H1 (cell line): ENCODE data around the gene MGME1. TPM values are rescaled to one million over a fixed set of nuclear protein-coding genes. Genes with fewer than 3 reads are reported as not detected.

ENCODE experiments used
- ASH2L ChIP-seq: fragments of 200-600, 300-600 bp; sonication (generic); IDR thresholded peaks from one replicate; pipeline ENCODE4 v1.7.1; 2017; ENCODE audit warnings: low read length
- GABPA ChIP-seq: IDR thresholded peaks from 2 replicates; pipeline ENCODE4 v1.6.1; 2011; ENCODE audit warnings: mild to moderate bottlenecking, low read length, moderate library complexity, borderline replicate concordance; ENCODE audit not compliant: insufficient read depth
- KDM4A ChIP-seq: IDR thresholded peaks from one replicate; pipeline ENCODE4 v1.7.1; 2012; ENCODE audit warnings: low read depth, mild to moderate bottlenecking, moderate library complexity, low read length, inconsistent platforms; ENCODE audit not compliant: severe bottlenecking
- MAFK ChIP-seq: IDR thresholded peaks from 2 replicates; pipeline ENCODE4 v1.6.1; 2012; ENCODE audit warnings: low read depth, mild to moderate bottlenecking, improper control_type of control experiment, low read length
- NRF1 ChIP-seq: IDR thresholded peaks from 2 replicates; pipeline ENCODE4 v1.6.1; 2011; ENCODE audit warnings: mild to moderate bottlenecking, low read depth, low read length, improper control_type of control experiment
- POLR2A ChIP-seq, 2 experiments: IDR thresholded peaks; 1 replicate in 1 of 2; 2 replicates in 1 of 2; pipeline ENCODE4 v1.6.1; 2011; ENCODE audit warnings: low read depth in 2 of 2, low read length in 2 of 2, mild to moderate bottlenecking in 2 of 2; ENCODE audit errors: control extremely low read depth in 1 of 2
- RNF2 ChIP-seq: fragments of 200-900, 300-1000 bp; sonication (generic); IDR thresholded peaks from 2 replicates; pipeline ENCODE4 v1.7.1; 2016; ENCODE audit warnings: borderline replicate concordance, low read depth, mild to moderate bottlenecking, antibody characterized with exemption, low read length; ENCODE audit not compliant: poor library complexity, severe bottlenecking; ENCODE audit errors: missing control alignments
- SIRT6 ChIP-seq: IDR thresholded peaks from one replicate; pipeline ENCODE4 v1.7.1; 2012; ENCODE audit warnings: low read length, inconsistent platforms
- polyA plus RNA-seq, 7 experiments: library from polyadenylated mRNA; depleted of rRNA in 3 of 7; stranded (reverse) in 5 of 7; unstranded in 2 of 7; fragments of >200 nt in 5 of 7; fragments of 200-250 nt in 2 of 7; gene quantifications; 1 replicate in 5 of 7; 2 replicates in 1 of 7; 4 replicates in 1 of 7; pipeline versions ENCODE4 v1.2.1 to v1.2.3, GENCODE V29; 2011 to 2013; ENCODE audit warnings: missing spikeins in 2 of 7, mixed read lengths in 2 of 7
- total RNA-seq: library from RNA; stranded (reverse); fragmentation: NEBNext Ultra II Directional; extraction: Animal tissue kit (Norgen Biotek cat#: 25700); gene quantifications from 2 replicates; pipeline ENCODE4 v1.2.1, GENCODE V29; 2021
- TF ChIP-seq, protein P1 (sequence below): fragments of 300-600 bp; sonication (generic); IDR thresholded peaks from 2 replicates; pipeline ENCODE4 v1.7.1; 2012; ENCODE audit warnings: low read length, moderate library complexity, mild to moderate bottlenecking, inconsistent platforms; ENCODE audit not compliant: insufficient replicate concordance
- TF ChIP-seq, protein P2 (sequence below): IDR thresholded peaks from 2 replicates; pipeline ENCODE4 v1.6.1; 2011; ENCODE audit warnings: low read length, improper control_type of control experiment

The MGME1 gene
- total and polyA plus RNA-seq, 2 of the 8 experiments (the other 6 are each of a cell fraction or from before 2014, with no cell fraction given), result 27.7 to 59.0 TPM

DNA sequence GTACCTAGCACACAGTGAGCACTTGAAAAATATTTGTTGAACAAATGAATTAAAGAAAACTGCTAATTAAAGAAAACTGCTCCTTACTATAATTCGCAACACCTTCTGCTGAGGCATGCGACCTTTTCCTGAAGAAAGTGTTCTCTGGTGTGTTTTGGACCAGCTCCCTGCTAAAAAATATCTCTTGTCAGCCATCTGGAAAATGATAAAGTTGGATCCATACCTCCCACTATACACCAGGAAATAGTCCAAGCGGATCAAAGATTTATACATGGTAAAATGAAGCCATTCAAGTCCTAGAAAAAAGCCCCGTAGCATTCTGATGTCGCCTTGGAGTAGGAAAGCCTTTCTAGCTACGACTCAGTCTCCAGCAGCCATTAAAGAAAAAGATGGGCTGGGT is 45.6 kb downstream of the MGME1 start (continued):
- TF ChIP-seq, protein P1, sequence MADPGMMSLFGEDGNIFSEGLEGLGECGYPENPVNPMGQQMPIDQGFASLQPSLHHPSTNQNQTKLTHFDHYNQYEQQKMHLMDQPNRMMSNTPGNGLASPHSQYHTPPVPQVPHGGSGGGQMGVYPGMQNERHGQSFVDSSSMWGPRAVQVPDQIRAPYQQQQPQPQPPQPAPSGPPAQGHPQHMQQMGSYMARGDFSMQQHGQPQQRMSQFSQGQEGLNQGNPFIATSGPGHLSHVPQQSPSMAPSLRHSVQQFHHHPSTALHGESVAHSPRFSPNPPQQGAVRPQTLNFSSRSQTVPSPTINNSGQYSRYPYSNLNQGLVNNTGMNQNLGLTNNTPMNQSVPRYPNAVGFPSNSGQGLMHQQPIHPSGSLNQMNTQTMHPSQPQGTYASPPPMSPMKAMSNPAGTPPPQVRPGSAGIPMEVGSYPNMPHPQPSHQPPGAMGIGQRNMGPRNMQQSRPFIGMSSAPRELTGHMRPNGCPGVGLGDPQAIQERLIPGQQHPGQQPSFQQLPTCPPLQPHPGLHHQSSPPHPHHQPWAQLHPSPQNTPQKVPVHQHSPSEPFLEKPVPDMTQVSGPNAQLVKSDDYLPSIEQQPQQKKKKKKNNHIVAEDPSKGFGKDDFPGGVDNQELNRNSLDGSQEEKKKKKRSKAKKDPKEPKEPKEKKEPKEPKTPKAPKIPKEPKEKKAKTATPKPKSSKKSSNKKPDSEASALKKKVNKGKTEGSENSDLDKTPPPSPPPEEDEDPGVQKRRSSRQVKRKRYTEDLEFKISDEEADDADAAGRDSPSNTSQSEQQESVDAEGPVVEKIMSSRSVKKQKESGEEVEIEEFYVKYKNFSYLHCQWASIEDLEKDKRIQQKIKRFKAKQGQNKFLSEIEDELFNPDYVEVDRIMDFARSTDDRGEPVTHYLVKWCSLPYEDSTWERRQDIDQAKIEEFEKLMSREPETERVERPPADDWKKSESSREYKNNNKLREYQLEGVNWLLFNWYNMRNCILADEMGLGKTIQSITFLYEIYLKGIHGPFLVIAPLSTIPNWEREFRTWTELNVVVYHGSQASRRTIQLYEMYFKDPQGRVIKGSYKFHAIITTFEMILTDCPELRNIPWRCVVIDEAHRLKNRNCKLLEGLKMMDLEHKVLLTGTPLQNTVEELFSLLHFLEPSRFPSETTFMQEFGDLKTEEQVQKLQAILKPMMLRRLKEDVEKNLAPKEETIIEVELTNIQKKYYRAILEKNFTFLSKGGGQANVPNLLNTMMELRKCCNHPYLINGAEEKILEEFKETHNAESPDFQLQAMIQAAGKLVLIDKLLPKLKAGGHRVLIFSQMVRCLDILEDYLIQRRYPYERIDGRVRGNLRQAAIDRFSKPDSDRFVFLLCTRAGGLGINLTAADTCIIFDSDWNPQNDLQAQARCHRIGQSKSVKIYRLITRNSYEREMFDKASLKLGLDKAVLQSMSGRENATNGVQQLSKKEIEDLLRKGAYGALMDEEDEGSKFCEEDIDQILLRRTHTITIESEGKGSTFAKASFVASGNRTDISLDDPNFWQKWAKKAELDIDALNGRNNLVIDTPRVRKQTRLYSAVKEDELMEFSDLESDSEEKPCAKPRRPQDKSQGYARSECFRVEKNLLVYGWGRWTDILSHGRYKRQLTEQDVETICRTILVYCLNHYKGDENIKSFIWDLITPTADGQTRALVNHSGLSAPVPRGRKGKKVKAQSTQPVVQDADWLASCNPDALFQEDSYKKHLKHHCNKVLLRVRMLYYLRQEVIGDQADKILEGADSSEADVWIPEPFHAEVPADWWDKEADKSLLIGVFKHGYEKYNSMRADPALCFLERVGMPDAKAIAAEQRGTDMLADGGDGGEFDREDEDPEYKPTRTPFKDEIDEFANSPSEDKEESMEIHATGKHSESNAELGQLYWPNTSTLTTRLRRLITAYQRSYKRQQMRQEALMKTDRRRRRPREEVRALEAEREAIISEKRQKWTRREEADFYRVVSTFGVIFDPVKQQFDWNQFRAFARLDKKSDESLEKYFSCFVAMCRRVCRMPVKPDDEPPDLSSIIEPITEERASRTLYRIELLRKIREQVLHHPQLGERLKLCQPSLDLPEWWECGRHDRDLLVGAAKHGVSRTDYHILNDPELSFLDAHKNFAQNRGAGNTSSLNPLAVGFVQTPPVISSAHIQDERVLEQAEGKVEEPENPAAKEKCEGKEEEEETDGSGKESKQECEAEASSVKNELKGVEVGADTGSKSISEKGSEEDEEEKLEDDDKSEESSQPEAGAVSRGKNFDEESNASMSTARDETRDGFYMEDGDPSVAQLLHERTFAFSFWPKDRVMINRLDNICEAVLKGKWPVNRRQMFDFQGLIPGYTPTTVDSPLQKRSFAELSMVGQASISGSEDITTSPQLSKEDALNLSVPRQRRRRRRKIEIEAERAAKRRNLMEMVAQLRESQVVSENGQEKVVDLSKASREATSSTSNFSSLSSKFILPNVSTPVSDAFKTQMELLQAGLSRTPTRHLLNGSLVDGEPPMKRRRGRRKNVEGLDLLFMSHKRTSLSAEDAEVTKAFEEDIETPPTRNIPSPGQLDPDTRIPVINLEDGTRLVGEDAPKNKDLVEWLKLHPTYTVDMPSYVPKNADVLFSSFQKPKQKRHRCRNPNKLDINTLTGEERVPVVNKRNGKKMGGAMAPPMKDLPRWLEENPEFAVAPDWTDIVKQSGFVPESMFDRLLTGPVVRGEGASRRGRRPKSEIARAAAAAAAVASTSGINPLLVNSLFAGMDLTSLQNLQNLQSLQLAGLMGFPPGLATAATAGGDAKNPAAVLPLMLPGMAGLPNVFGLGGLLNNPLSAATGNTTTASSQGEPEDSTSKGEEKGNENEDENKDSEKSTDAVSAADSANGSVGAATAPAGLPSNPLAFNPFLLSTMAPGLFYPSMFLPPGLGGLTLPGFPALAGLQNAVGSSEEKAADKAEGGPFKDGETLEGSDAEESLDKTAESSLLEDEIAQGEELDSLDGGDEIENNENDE, result no peak
- TF ChIP-seq MAFK (no peak), GABPA (no peak), POLR2A (IDR thresholded peaks at IDR 0.05; ENCODE audit: control extremely low read depth in 1 of 2, low read depth in 2 of 2, low read length in 2 of 2) (no peak), RNF2 (no peak), ASH2L (no peak), NRF1 (no peak), KDM4A (no peak), SIRT6 (no peak)
- TF ChIP-seq, protein P2, sequence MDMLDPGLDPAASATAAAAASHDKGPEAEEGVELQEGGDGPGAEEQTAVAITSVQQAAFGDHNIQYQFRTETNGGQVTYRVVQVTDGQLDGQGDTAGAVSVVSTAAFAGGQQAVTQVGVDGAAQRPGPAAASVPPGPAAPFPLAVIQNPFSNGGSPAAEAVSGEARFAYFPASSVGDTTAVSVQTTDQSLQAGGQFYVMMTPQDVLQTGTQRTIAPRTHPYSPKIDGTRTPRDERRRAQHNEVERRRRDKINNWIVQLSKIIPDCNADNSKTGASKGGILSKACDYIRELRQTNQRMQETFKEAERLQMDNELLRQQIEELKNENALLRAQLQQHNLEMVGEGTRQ, result no peak
- TF ChIP-seq, all 59 proteins: peak for 0
